K562 (cell line): Measurements from ENCODE around the gene GLDC.

Experiments
- CTCF ChIP-seq, 3 experiments: IDR thresholded peaks in 2 of 3; conservative IDR thresholded peaks in 1 of 3; 2 replicates each; pipeline ENCODE4 v1.5.1; 2011 to 2012; ENCODE audit warnings: low read length in 3 of 3, mild to moderate bottlenecking in 3 of 3, control low read depth in 2 of 3, improper control_type of control experiment in 1 of 3, inconsistent platforms in 1 of 3, low read depth in 1 of 3, mixed read lengths in 1 of 3, moderate library complexity in 1 of 3; ENCODE audit not compliant: insufficient read depth in 2 of 3
- HNRNPK ChIP-seq: fragments of 200-400 bp; formaldehyde crosslinking; IDR thresholded peaks from one replicate; pipeline ENCODE4 v1.6.1; 2018; ENCODE audit warnings: mild to moderate bottlenecking, low read depth, low read length; ENCODE audit not compliant: poor library complexity, severe bottlenecking
- POLR2A ChIP-seq: fragments of 450-650 bp; conservative IDR thresholded peaks from 2 replicates; pipeline ENCODE4 v1.6.1; 2016
- RERE ChIP-seq: sonication (generic); formaldehyde crosslinking; IDR thresholded peaks from 2 replicates; pipeline ENCODE4 v1.8.0; 2023; ENCODE audit warnings: missing genetic modification reagents, mild to moderate bottlenecking, borderline replicate concordance
- SP1 ChIP-seq: sonication (generic); formaldehyde crosslinking; IDR thresholded peaks from 2 replicates; pipeline ENCODE4 v1.8.1; 2022; ENCODE audit warnings: mild to moderate bottlenecking, missing genetic modification reagents
- TAF15 ChIP-seq: fragments of 200-400 bp; formaldehyde crosslinking; IDR thresholded peaks from 2 replicates; pipeline ENCODE4 v1.6.1; 2017; ENCODE audit warnings: mild to moderate bottlenecking, low read depth, low read length, moderate library complexity
- TRIM24 ChIP-seq, 2 experiments: fragments of 450-650 bp; IDR thresholded peaks; 2 replicates each; pipeline ENCODE4 v1.6.1; 2016
- ZNF146 ChIP-seq: IDR thresholded peaks from one replicate; pipeline ENCODE4 v1.6.1; 2018; ENCODE audit warnings: missing compliant biosample characterization; ENCODE audit not compliant: unreplicated experiment

- TF ChIP-seq RERE (CRISPR knock-in tag) (no peak), HNRNPK (no peak), TRIM24 (IDR thresholded peaks at IDR 0.05) (no peak), POLR2A (no peak), ZNF146 (CRISPR knock-in tag) (no peak), CTCF (IDR thresholded peaks at IDR 0.05 in 2 of 3, conservative IDR thresholded peaks at IDR 0.05 in 1 of 3; ENCODE audit: insufficient read depth in 2 of 3, low read depth in 1 of 3, low read length in 3 of 3) (no peak), TAF15 (no peak), SP1 (CRISPR knock-in tag) (no peak)
Measured at GRCh38 chr9:6656614-6657300, 11.2 kb upstream of the GLDC start.
